ENCODE results near the gene CORO2B. TPM values are rescaled to one million over a fixed set of nuclear protein-coding genes. Genes with fewer than 3 reads are reported as not detected.

The CORO2B gene
- total and polyA plus RNA-seq, 8 donors: 0.56 to 7.7 (median 1.7) TPM

DNA sequence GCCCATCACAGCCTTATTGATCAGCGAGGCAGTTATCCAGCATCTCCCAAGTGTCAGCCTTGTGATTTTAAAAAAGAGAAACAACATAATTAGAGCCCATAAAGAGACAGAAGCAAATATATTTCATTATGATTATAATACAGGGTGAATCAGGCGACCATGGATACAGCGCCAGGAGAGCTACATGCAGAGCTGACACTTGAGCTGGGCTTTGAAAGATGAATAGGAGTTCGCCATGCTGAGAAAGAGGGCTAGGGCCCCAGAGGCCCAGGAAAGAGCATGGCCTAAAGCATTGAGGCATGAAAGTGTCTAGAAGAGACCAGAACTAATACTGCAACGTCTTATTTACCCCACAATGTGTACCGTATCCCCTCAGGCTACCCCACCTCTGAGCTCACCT lies 4.2 kb upstream of the CORO2B start:
- Histone ChIP-seq H3K4me3 (no peak overlapping the region), H3K27ac (no peak overlapping the region), H3K27me3 (no peaks in the 10 kb centered on the region), H3K9me3 (no peaks in the 10 kb centered on the region), H3K4me1 (no peaks in the 10 kb centered on the region), H3K36me3 (no peaks in the 10 kb centered on the region)
- intact Hi-C loops (cut with DNase I): no loop called here
- FAIRE-seq: no peak
- TF ChIP-seq, protein P1, sequence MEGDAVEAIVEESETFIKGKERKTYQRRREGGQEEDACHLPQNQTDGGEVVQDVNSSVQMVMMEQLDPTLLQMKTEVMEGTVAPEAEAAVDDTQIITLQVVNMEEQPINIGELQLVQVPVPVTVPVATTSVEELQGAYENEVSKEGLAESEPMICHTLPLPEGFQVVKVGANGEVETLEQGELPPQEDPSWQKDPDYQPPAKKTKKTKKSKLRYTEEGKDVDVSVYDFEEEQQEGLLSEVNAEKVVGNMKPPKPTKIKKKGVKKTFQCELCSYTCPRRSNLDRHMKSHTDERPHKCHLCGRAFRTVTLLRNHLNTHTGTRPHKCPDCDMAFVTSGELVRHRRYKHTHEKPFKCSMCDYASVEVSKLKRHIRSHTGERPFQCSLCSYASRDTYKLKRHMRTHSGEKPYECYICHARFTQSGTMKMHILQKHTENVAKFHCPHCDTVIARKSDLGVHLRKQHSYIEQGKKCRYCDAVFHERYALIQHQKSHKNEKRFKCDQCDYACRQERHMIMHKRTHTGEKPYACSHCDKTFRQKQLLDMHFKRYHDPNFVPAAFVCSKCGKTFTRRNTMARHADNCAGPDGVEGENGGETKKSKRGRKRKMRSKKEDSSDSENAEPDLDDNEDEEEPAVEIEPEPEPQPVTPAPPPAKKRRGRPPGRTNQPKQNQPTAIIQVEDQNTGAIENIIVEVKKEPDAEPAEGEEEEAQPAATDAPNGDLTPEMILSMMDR (IDR thresholded peaks at IDR 0.05): no peak
- WGBS, 2 donors: 75 to 79% methylated on average over 6 of the region's 6 CpGs
- DNase-seq: peak in 1 of 6 donors; percentile 6
- no peak for ATAC-seq

DNA sequence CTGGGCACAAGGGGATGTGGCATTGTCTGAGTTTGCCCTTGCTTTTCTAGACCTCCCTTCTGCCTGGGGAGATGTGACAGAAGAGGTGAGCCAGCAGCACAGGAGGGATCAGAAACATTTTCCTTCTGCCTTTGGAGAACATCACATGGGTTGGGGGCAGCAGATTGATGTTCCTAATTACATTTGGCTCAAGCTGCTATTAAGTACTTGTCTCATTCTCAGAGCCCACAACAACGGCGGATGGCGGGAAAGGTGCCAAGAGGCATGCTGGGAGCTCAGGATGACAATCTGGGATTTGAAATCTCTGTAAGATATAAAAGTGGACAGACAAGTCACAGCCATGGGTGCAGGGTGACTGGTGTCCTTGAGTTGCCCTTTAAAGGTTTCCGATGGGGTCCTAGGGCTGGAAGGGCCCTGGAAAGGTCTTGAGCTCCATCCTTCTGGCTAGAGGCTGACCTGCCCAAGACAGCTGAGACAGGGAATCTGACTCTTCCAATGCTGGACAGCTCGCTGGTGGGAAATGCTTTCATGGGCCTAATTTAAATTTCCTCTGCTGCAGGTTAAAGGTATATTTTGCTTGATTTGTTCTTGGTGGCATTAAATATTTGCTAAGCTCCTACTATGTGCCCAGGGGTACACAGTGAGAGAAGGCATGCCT lies 2.4 kb upstream of the CORO2B start:
- H3K4me1 ChIP-seq: no peaks in the 10 kb centered on the region
- no peak overlapping the region for H3K4me3 ChIP-seq
- FAIRE-seq: no peak
- no peaks in the 10 kb centered on the region for H3K9me3 ChIP-seq
- intact Hi-C loops (cut with DNase I): no loop called here
- WGBS, 2 donors: 53 to 57% methylated on average over 5 of the region's 5 CpGs
- no peaks in the 10 kb centered on the region for H3K36me3 ChIP-seq
- no peak overlapping the region for H3K27ac ChIP-seq
- TF ChIP-seq, protein P1 (IDR thresholded peaks at IDR 0.05): no peak
- H3K27me3 ChIP-seq: no peaks in the 10 kb centered on the region
- ATAC-seq: no peak
- DNase-seq: peak in 2 of 6 donors; percentile 35

DNA sequence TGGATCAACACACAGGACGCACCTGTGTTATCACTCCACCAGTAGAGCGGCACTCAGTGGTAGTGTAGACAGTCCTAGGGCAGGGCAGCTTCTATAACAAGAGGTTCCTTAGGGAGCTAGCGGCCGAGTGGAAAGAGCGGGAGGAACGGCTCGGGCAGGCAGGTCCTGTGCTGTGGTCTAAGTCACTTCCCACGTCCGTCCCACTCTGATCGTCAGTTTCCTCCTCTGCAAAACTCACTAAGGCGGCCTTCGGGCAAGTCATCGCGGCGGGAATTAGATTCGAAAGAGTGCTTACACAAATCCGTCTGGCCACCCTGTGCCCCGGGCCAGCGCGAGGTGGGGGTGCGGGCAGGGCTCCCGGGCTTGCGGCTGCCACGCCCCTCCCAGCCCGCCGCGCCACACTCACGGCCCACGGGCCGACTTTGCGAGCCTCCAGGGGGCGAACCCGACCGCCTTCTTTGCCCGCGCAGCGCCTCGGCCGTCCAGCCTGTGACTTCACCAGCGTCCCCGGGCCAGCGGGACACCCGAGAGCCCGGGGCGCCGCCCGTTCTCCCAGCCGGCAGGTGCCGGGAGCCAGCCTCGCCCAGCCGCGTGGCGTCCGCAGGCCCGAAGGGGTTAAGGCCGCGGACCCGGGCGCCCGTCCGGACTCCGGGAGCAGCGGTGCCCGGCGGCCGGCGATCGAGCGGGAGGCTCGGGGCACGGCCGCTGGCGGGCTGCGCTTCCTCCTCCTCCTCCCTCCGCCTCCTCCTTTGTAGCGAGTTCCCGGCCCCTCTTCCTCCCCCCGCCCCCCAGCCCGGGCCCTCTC lies 416 bp upstream of the CORO2B start:
- no peaks in the 10 kb centered on the region for H3K36me3 ChIP-seq
- WGBS, 2 donors: 2 to 3% methylated on average over 62 to 79 of the region's 79 CpGs
- H3K9me3 ChIP-seq: no peaks in the 10 kb centered on the region
- TF ChIP-seq, protein P1 (IDR thresholded peaks at IDR 0.05): peak in 1 of 4 donors; percentile 11
- DNase-seq (peak in 5 of 6 donors; percentile 18 to 82 (median 53)), FAIRE-seq (no peak), ATAC-seq (peak; percentile 54 to 76 (median 69))
- H3K4me3 ChIP-seq: peak overlapping the region; percentile 31 to 54 (median 44)
- intact Hi-C loops (cut with DNase I): no loop called here
- H3K4me1 ChIP-seq: no peaks in the 10 kb centered on the region
- no peaks in the 10 kb centered on the region for H3K27me3 ChIP-seq
- peak overlapping the region in 1 of 4 donors; percentile 33 for H3K27ac ChIP-seq

DNA sequence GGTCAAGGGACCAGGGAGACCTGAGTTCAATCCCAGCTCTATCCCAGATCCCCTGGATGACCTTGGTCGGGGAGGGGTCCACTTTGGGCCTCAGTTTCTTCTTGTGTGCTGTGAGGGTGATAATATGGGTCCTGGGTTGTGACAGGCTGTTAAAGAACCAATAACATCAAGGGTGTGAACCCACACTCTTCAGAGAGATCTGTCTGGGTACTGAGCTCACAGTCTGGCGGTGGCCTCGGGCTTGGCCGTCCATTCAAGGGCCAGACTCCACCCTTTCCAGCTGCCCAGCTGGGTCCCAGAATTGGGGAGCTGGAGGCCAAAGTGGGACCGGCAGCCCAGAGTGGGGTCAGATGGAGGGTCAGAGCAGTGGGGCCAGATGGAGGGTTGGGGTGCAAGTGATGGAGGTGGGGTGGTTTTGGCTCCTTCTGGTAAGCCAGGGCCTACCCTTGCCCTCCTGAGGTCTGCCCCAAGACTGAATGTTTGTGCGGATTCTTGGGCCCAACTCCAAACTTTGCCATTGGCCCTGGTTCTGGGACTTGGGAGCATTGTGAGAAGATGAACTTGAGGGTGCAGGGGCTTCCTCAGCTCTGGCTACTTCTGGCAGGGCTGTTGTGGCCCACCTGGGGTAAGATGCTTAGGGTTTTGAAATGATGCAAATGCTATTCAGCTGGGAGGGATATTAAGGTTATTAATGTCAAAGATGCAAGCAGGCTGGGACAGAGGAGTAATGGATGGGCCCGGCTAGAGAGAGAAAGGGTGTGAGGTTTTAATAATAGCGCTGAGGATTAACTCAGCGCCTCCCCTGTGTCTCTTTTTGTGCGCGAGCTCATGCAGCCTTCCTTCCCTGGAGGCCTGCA lies 1.5 kb downstream of the CORO2B start:
- FAIRE-seq: no peak
- intact Hi-C loops (cut with DNase I): no loop called here

More for the DNA sequence above, 1.5 kb downstream of the CORO2B start:
- H3K4me3 ChIP-seq: peak overlapping the region in 1 of 4 donors; percentile 54
- no peak overlapping the region for H3K27ac ChIP-seq
- 89 to 91% methylated on average over 11 of the region's 11 CpGs for WGBS, 2 donors
- ATAC-seq (no peak), DNase-seq (no peak)
- no peaks in the 10 kb centered on the region for H3K9me3 ChIP-seq
- H3K27me3 ChIP-seq: no peaks in the 10 kb centered on the region
- H3K36me3 ChIP-seq: no peaks in the 10 kb centered on the region
- H3K4me1 ChIP-seq: no peaks in the 10 kb centered on the region
- TF ChIP-seq, protein P1 (IDR thresholded peaks at IDR 0.05): no peak

Measured in pancreas (tissue), 10 donors.